Adipocyte (in vitro differentiated cells): ENCODE measurements around the gene AKAP8.

Source experiments
- DNase-seq: peaks from one replicate; pipeline ENCODE4 v3.0.0-alpha.2; 2015; ENCODE audit warnings: low read depth
- H3K27me3 ChIP-seq: replicated peaks from 2 replicates; pipeline ENCODE4 v1.7.0; 2013; ENCODE audit warnings: mild to moderate bottlenecking, low read length, moderate library complexity; ENCODE audit not compliant: control insufficient read depth, insufficient read depth
- H3K36me3 ChIP-seq: 2 replicates; pipeline ENCODE4 v1.7.0; 2013; ENCODE audit warnings: low read length, mild to moderate bottlenecking, moderate library complexity; ENCODE audit not compliant: control insufficient read depth, insufficient read depth, severe bottlenecking
- H3K4me1 ChIP-seq: 2 replicates; pipeline ENCODE4 v1.7.0; 2013; ENCODE audit warnings: mild to moderate bottlenecking, low read length, moderate library complexity; ENCODE audit not compliant: control insufficient read depth, insufficient read depth
- H3K4me3 ChIP-seq: 2 replicates; pipeline ENCODE4 v1.7.0; 2013; ENCODE audit warnings: mild to moderate bottlenecking, low read length, moderate library complexity
- H3K9ac ChIP-seq: 2 replicates; pipeline ENCODE4 v1.7.0; 2013; ENCODE audit warnings: mild to moderate bottlenecking, low read length, moderate library complexity
- H3K9me3 ChIP-seq: 2 replicates; pipeline ENCODE4 v1.7.0; 2013; ENCODE audit warnings: mild to moderate bottlenecking, low read length, moderate library complexity; ENCODE audit not compliant: control insufficient read depth

The AKAP8 gene

GRCh38 chr19:15313649-15314279 is 65.8 kb downstream of the AKAP8 start:
- no peaks in the 10 kb centered on the region for H3K27me3 ChIP-seq
- no peaks in the 10 kb centered on the region for H3K36me3 ChIP-seq
- no peaks in the 10 kb centered on the region for H3K9me3 ChIP-seq
- DNase-seq: no peak
- H3K4me1 ChIP-seq: peaks cover 35% of the 10 kb centered on the region
- no peak overlapping the region for H3K4me3 ChIP-seq
- no peak overlapping the region for H3K9ac ChIP-seq

GRCh38 chr19:15307169-15307568 is 72.4 kb downstream of the AKAP8 start:
- H3K27me3 ChIP-seq: no peaks in the 10 kb centered on the region
- peaks cover 25% of the 10 kb centered on the region for H3K4me1 ChIP-seq
- DNase-seq: no peak
- H3K36me3 ChIP-seq: no peaks in the 10 kb centered on the region
- H3K9me3 ChIP-seq: no peaks in the 10 kb centered on the region
- H3K4me3 ChIP-seq: no peak overlapping the region
- H3K9ac ChIP-seq: no peak overlapping the region

- Histone ChIP-seq H3K9me3 (no peaks in the 10 kb centered on the region), H3K4me1 (peaks cover 35% of the 10 kb centered on the region), H3K27me3 (no peaks in the 10 kb centered on the region), H3K36me3 (no peaks in the 10 kb centered on the region), H3K4me3 (no peak overlapping the region), H3K9ac (no peak overlapping the region)
- DNase-seq: no peak
These were observed 73.8 kb downstream of the AKAP8 start for GRCh38 chr19:15305582-15306334.

GRCh38 chr19:15304140-15304705 is 75.4 kb downstream of the AKAP8 start:
- Histone ChIP-seq H3K4me3 (no peak overlapping the region), H3K27me3 (no peaks in the 10 kb centered on the region), H3K36me3 (no peaks in the 10 kb centered on the region), H3K4me1 (peaks cover 48% of the 10 kb centered on the region), H3K9me3 (no peaks in the 10 kb centered on the region), H3K9ac (no peak overlapping the region)
- DNase-seq: no peak
